H7 (cell line): ENCODE measurements around the gene PKP1. TPM values are rescaled to one million over a fixed set of nuclear protein-coding genes. Genes with fewer than 3 reads are reported as not detected.

Experiments
- DNase-seq: peaks from one replicate; pipeline ENCODE4 v3.0.0; 2012
- H3K27me3 ChIP-seq: 2 replicates; pipeline ENCODE4 v1.6.0; 2011; ENCODE audit warnings: mild to moderate bottlenecking, low read length; ENCODE audit not compliant: control insufficient read depth, insufficient read depth
- H3K36me3 ChIP-seq: replicated peaks from 2 replicates; pipeline ENCODE4 v1.5.1; 2011; ENCODE audit warnings: low read length; ENCODE audit not compliant: control insufficient read depth, insufficient read depth
- H3K4me3 ChIP-seq: 2 replicates; pipeline ENCODE4 v1.5.1; 2011; ENCODE audit warnings: low read depth, mild to moderate bottlenecking, control low read depth, low read length, moderate library complexity; ENCODE audit not compliant: insufficient read depth
- total RNA-seq: library from RNA; depleted of rRNA; stranded (reverse); fragments of >200 nt; shearing (Covaris generic); gene quantifications from 2 replicates; pipeline ENCODE4 v1.2.3, GENCODE V29; 2014

Gene PKP1
- total RNA-seq, 1 experiment from 2014 or later, result not detected

- Histone ChIP-seq H3K27me3 (no peaks in the 10 kb centered on the region; the same call in 1 of the 2 replicates), H3K4me3 (no peak overlapping the region), H3K36me3 (no peaks in the 10 kb centered on the region)
- DNase-seq, result no peak
Observed at GRCh38 chr1:201318504-201319340, 35.4 kb downstream of the PKP1 start.

GRCh38 chr1:201319631-201320030, 36.3 kb downstream of the PKP1 start:
- Histone ChIP-seq H3K27me3 (no peaks in the 10 kb centered on the region; the same call in 1 of the 2 replicates), H3K36me3 (no peaks in the 10 kb centered on the region), H3K4me3 (no peak overlapping the region)
- DNase-seq, result no peak

GRCh38 chr1:201320168-201320788, 37.0 kb downstream of the PKP1 start:
- Histone ChIP-seq H3K27me3 (no peaks in the 10 kb centered on the region; the same call in 1 of the 2 replicates), H3K36me3 (no peaks in the 10 kb centered on the region), H3K4me3 (no peak overlapping the region)
- no peak for DNase-seq

GRCh38 chr1:201321826-201322390, 38.6 kb downstream of the PKP1 start:
- H3K36me3 ChIP-seq, result no peaks in the 10 kb centered on the region
- no peak for DNase-seq
- no peak overlapping the region for H3K4me3 ChIP-seq
- H3K27me3 ChIP-seq, result no peaks in the 10 kb centered on the region; the same call in 1 of the 2 replicates

- DNase-seq, result no peak
- Histone ChIP-seq H3K36me3 (no peaks in the 10 kb centered on the region), H3K4me3 (no peak overlapping the region), H3K27me3 (no peaks in the 10 kb centered on the region; the same call in 1 of the 2 replicates)
Observed at GRCh38 chr1:201322653-201323510, 39.6 kb downstream of the PKP1 start.

GRCh38 chr1:201324306-201324705, 41.0 kb downstream of the PKP1 start:
- no peaks in the 10 kb centered on the region; the same call in 1 of the 2 replicates for H3K27me3 ChIP-seq
- no peaks in the 10 kb centered on the region for H3K36me3 ChIP-seq
- no peak for DNase-seq

GRCh38 chr1:201324821-201325677, 41.7 kb downstream of the PKP1 start:
- no peak for DNase-seq
- no peaks in the 10 kb centered on the region; the same call in 1 of the 2 replicates for H3K27me3 ChIP-seq
- no peak overlapping the region for H3K4me3 ChIP-seq
- no peaks in the 10 kb centered on the region for H3K36me3 ChIP-seq

More at GRCh38 chr1:201324306-201324705, 41.0 kb downstream of the PKP1 start:
- H3K4me3 ChIP-seq, result no peak overlapping the region

- no peak overlapping the region for H3K4me3 ChIP-seq
- no peaks in the 10 kb centered on the region; the same call in 1 of the 2 replicates for H3K27me3 ChIP-seq
- DNase-seq, result no peak
- H3K36me3 ChIP-seq, result no peaks in the 10 kb centered on the region
Observed at GRCh38 chr1:201325678-201326060, 42.4 kb downstream of the PKP1 start.

- H3K27me3 ChIP-seq, result no peaks in the 10 kb centered on the region
- no peak overlapping the region for H3K4me3 ChIP-seq
- no peaks in the 10 kb centered on the region for H3K36me3 ChIP-seq
- no peak for DNase-seq
Observed at GRCh38 chr1:201326710-201327109, 43.4 kb downstream of the PKP1 start.

GRCh38 chr1:201327687-201328240, 44.5 kb downstream of the PKP1 start:
- Histone ChIP-seq H3K36me3 (no peaks in the 10 kb centered on the region), H3K4me3 (no peak overlapping the region), H3K27me3 (no peaks in the 10 kb centered on the region)

GRCh38 chr1:201328576-201328975, 45.3 kb downstream of the PKP1 start:
- DNase-seq, result no peak
- no peaks in the 10 kb centered on the region for H3K36me3 ChIP-seq
- no peaks in the 10 kb centered on the region for H3K27me3 ChIP-seq
- H3K4me3 ChIP-seq, result no peak overlapping the region

More at GRCh38 chr1:201327687-201328240, 44.5 kb downstream of the PKP1 start:
- DNase-seq, result no peak

- Histone ChIP-seq H3K36me3 (no peaks in the 10 kb centered on the region), H3K27me3 (no peaks in the 10 kb centered on the region), H3K4me3 (no peak overlapping the region)
- no peak for DNase-seq
Observed at GRCh38 chr1:201329286-201329685, 46.0 kb downstream of the PKP1 start.

- no peak for DNase-seq
- H3K4me3 ChIP-seq, result no peak overlapping the region
- H3K36me3 ChIP-seq, result no peaks in the 10 kb centered on the region
- no peaks in the 10 kb centered on the region for H3K27me3 ChIP-seq
Observed at GRCh38 chr1:201329801-201330200, 46.5 kb downstream of the PKP1 start.
